PC-9 (cell line): ENCODE data around the gene PPFIA4.

Source experiments
- EZH2 ChIP-seq: fragments of 200-600 bp; sonication (generic); IDR thresholded peaks from 2 replicates; pipeline ENCODE4 v1.8.0; 2017; ENCODE audit warnings: antibody characterized with exemption, low read depth
- TF ChIP-seq, protein P1 (sequence below): fragments of 200-600 bp; sonication (generic); conservative IDR thresholded peaks from 2 replicates; pipeline ENCODE4 v1.6.1; 2017; ENCODE audit warnings: mixed run types, antibody characterized with exemption, mild to moderate bottlenecking, moderate library complexity

DNA sequence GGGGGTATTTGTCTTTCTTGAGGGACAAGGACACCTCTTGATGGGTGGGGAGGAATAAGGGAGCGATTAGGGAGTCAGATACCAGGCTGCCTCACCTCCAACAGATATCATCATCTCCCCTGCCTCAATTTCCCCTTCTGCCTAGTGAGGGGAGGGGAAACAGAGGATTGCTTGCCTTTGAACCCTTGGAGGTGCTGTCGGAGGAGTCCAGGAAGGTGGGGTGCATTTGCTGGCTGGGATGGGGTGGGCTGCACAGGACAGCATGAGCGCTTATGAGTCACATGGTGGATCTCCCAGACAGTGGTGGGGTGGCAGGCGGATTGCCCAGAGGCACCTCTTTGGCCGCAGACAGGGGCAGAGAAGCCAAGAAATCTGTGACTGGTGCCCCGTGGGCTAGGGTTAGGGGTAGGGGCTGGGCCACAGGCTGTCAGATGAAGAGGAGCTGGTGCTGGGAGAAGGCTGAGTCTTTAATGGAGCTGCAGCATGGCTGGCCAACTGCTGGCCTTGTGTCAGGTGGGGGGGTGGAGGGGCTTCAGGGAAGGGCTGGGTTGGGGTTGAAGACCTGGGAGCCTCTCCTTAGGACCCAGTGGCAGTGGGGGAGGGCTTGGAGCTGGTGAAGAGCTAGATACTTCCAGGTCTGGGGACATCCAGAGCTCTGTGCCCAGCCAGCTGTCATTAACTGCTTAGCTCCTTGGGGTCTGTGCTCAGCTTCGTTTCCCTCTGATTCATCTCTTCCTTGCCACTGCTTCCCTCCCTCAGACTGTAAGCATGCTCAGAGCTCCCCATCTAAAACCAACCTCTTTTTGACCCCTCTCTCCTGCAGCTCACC is 94.2 kb downstream of the PPFIA4 start:
- TF ChIP-seq, protein P1, sequence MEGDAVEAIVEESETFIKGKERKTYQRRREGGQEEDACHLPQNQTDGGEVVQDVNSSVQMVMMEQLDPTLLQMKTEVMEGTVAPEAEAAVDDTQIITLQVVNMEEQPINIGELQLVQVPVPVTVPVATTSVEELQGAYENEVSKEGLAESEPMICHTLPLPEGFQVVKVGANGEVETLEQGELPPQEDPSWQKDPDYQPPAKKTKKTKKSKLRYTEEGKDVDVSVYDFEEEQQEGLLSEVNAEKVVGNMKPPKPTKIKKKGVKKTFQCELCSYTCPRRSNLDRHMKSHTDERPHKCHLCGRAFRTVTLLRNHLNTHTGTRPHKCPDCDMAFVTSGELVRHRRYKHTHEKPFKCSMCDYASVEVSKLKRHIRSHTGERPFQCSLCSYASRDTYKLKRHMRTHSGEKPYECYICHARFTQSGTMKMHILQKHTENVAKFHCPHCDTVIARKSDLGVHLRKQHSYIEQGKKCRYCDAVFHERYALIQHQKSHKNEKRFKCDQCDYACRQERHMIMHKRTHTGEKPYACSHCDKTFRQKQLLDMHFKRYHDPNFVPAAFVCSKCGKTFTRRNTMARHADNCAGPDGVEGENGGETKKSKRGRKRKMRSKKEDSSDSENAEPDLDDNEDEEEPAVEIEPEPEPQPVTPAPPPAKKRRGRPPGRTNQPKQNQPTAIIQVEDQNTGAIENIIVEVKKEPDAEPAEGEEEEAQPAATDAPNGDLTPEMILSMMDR, result no peak
- TF ChIP-seq EZH2, result no peak
